Activated T-helper 9 cell treated with anti-CD3 and anti-CD28 coated beads, Interleukin-2, amount 50 U/mL, for 16 hours (primary cell): ENCODE data around the gene TNFRSF19.

Source experiments
- DNase-seq: peaks from one replicate; pipeline ENCODE4 v3.0.0-alpha.2; 2020; ENCODE audit warnings: low read depth

The TNFRSF19 gene

DNA sequence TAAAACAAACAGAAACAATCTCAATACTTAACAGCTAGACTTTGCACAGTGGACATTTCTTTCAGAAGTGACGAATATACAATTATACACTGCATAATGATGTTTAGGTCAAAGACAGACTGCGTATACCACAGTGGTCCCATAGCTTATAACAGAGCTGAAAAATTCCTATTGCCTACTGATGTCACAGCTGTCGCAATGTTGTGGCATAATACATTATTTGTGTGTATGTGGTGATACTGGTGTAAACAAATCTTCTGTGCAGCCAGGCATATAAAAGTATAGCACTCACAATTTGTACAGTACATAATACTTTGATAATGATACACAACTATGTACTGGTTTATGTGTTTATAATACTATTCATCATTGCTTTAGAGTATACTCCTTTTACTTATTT lies 116.7 kb downstream of the TNFRSF19 start:
- DNase-seq: no peak

DNA sequence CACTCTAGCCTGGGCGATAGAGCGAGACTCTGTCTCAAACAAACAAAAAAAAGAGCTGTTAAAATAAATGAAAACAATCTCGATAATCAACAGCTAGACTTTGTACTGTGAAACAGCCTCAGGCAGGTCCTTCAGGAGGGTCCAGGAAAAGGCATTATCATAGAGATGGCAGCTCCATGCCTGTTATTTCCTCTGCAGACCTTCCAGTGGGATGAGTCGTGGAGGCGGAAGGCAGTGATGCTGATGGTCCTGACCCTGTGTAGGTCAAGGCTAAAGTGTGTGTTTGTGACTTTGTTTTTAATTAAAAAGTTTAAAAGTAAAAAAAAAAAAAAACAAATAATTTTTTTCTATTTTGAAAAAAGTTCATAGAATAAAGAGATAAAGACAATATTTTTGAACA lies 117.4 kb downstream of the TNFRSF19 start:
- no peak for DNase-seq

DNA sequence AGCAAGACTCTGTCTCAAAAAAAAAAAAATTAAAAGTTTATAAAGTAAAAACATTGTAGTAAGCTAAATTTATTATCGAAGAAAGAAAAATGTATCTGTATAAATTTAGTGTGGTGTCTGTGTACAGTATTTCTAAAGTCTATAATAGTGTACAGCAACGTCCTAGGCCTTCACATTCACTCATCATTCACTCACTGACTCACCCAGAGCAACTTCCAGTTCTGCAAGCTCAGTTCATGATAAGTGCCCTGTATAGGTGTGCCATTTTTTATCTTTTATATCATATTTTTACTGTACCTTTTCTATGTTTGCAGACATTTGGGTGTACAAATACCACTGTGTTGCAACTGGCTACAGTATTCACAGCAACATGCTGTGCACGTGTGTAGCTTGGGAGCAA lies 118.1 kb downstream of the TNFRSF19 start:
- no peak for DNase-seq

DNA sequence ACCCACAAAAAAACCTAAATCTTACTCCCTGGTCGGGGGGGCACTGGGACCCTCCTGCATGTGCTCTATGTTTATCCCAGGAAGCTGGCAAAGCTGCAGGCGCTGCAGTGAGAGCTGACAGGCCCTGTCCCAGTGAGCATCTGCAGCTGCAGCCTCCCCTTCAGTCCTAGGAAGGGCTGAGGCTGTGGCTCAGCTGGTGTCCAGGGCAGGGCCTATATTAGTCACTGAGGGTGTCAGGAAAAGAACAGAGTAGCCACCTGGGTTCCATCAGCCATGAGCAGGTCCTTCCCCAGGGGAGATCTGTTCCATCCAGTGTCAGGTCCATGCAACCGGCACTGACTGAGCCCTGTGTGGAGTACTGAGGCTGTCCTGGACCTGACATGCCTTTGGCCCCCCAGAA lies 120.5 kb downstream of the TNFRSF19 start:
- DNase-seq: no peak

DNA sequence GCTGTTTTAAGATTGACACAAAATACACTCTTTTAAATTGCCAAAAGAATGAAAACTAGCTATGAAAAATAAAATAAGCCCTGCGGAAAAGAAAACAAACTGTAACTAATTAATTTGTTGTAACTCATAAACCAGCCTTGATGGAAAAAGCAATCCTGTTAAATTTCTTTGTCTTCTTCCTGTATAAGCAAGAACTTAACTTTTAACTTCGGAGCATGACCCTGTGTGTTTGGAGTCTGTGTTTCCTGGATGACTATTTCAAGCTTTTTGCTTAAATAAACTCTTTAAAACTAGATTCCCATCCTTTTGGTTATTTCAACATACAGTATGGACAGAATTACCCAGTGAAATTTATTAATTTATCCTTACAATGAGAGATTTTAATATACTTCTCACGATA lies 122.6 kb downstream of the TNFRSF19 start:
- no peak for DNase-seq

DNA sequence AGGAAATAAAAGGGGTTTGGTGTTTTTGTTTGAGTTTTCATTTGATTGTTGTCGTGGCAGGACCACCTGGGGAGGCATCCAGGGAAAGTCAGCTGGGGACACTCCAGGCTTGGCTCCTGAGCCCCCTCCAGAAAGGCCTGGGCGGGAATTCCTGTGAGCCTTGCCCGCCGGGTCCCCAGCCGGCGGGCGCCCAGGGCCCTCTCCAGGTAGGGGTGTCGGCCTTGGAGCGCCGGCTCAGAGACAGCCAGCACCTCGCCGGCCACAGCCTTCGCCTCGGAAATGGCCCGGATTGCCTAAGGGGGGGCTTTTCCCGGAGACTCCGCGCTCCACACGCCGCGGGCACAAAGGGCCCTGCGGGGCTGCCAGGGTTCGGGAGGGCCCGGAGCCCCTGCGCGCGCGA lies 125.0 kb downstream of the TNFRSF19 start:
- DNase-seq: no peak

DNA sequence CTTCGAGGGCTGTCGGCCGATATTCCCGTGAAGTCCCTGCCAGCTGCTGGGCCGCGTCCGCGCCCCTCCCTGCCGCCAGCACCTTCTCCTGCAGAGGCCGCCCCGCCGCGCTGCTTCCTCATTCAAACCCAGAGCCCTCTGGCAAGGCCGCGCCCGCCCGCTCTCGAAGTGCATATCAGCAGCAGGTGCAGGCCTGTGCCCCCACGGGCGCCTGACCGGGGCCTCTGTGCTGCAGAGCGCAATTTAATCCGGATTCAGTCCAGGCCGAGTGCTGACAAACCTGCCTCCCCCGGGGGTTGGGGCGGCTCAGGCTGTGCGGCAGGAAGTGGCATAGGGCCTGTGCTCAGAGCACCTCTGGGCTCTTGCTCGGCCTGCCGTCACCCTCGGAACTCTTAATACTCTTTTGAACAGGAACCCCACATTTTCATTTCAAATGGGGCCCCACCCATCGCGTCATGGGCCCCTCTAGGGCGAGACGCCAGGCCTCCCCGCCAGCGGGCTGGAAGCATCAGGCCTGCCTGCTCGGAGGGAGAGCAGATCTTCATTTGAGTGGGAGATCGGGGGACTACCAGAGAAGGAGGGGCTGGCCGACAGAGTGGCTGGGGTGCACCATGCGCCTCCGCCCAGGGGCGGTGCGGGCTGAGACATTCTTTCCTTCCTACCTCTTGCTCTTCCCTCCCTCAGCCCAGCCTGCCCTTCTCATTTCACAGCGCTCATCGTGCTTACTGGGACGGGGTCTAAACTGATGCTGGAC lies 125.7 kb downstream of the TNFRSF19 start:
- peak; percentile 32 for DNase-seq

DNA sequence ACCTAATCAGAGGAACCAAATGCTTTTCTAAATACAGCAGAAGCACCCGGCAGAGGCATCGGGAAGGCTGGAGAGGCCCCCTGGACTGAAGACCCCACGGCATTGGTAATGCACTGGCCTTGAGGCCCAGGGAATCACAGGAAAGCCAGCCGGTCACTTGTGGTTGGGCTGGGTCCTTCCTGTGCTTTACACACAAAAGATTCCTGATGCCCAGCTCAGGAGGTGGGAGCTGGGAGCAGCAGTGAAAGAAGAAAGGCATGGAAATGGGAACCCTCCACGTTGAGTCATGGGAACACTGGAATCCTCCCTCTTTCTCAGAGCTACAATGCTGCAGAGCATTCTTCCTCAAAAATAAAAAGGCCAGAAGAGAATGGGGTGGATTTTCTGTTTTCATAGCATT lies 126.4 kb downstream of the TNFRSF19 start:
- no peak for DNase-seq

DNA sequence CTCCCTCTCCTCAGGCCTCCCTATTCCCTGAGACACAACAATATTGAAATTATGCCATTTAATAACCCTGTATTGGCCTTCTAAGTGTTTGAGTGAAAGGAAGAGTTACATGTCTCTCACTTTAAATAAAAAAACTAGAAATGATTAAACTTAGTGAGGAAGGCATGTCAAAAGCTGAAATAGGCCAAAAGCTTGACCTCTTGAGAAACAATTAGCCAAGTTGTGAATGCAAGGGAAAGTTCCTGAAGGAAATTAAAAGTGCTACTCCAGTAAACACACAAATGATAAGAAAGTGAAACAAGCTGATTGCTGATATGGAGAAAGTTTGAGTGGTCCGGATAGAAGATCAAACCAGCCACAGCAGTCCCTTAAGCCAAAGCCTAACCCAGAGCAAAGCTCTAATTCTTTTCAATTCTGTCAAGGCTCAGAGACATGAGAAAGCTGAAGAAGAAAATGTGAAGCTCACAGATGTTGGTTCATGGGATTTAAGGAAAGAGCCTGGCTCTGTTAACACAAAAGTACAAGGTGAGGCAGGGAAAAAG lies 127.6 kb downstream of the TNFRSF19 start:
- DNase-seq: no peak

DNA sequence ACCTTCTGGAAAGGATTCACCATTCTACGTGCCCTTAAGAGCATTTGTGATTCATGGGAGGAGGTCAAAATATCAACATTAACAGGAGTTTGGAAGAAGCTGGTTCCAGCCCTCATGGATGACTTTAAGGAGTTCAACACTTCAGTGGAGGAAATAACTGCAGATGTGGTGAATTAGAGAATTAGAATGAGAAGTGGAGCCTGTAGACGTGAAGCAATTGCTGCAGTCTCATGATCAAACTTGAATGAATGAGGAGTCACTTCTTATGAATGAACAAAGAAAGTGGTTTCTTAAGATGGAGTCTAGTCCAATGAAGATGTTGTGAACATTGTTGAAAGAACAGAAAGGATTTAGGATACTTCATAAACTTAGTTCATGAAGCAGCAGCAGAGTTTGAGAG lies 129.1 kb downstream of the TNFRSF19 start:
- no peak for DNase-seq

DNA sequence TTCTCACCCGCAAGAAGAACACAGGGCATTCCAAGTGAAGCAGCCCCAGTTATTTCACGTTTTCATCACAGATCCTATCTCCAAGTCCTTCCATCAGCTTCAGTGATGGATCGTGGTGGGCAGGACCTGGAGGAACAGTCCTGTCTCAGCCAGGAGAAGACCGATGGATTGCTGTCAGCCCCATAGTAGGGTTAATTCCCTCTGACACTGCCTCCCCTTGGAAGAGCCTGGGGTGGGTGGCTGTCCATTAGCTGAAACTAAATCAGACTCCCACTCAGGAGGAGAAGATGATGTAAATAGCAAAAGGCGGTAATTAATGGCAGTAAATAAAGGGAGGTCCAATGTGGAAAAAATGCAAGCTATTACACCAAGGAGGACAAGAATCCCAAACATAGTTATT lies 131.0 kb downstream of the TNFRSF19 start:
- no peak for DNase-seq

DNA sequence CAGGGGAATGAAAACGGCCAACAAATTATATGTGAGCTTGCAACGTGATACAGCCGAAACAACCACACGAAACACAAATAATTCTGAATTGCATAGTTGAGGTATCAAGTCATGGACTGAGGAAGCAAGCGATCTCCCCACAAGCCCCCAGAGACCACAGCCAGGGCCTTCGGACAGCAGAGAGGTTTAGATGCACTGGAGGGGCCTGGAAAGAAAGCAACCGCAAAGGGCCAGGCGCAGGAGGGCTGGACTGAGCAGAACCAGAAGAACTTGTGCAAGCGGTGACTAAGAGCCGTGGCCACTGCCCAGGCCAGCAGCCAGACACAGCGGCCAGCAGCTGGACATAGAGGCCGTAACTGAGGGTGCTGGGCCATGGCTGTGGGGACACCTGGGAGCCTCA lies 131.4 kb downstream of the TNFRSF19 start:
- no peak for DNase-seq

DNA sequence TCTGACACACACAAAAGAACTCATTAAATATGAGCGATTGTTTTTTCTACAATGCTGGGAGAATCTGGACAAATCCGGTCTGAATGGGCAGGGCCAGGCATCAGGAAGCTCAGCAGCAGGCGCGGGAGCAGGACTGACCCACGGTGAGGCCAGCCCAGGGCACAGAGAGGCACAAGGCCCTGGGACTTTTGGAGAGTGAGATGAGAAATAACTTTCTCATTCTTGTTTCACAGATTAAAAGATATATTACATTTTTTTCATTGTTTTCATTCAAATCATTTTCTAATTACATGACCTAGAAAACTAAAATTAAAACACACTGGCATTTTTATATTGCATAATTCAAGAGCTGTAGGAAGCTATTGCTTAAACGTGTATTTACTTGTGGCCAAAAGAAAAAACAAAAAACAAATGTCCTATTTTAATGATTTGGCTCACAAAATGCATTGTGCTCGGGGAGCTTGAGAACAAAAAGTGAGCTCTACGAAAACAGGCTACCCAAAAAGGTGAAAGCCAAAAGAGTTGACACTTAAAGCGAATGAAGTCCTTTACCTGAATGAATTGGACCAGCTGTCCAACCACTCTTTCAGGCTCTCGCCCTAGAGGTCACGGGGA lies 133.1 kb downstream of the TNFRSF19 start:
- no peak for DNase-seq

DNA sequence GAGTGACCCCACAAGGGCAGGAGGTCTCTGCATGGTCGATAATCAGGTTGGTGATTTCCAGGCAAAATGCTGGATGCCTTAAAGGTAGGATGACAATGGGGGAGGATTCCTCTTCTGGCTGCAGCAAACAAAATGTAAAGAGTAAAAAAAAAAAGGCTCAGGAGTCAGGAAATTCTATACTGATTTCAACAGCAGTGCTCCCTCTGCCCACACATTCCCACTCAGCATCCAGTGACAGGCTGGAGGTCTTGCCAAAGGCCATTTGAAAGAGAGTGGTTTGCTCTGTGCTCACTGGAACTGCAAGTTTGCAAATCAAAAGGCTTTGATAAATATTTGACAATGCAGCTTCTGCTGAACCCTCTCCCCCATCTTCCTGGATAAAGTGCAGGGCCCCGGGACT lies 135.4 kb downstream of the TNFRSF19 start:
- no peak for DNase-seq

DNA sequence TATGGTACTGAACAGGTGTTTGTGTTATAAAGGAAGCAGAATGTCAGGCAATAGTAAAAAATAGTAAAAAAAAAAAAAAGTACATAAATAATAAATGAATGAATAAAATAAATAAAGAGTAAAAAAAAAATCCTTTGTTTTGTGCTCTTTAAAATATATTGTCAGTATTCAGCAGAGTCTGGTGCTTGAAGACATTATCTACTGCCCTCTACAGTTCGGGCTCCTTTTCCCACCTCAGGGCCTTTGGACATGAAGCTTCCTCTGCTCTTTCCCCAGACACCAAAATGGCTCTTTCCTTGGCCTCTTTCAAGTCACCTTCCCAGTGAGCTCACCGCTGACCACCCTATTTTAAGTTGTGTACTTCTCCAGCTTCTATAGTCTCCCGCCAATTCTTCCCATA lies 137.5 kb downstream of the TNFRSF19 start:
- no peak for DNase-seq

DNA sequence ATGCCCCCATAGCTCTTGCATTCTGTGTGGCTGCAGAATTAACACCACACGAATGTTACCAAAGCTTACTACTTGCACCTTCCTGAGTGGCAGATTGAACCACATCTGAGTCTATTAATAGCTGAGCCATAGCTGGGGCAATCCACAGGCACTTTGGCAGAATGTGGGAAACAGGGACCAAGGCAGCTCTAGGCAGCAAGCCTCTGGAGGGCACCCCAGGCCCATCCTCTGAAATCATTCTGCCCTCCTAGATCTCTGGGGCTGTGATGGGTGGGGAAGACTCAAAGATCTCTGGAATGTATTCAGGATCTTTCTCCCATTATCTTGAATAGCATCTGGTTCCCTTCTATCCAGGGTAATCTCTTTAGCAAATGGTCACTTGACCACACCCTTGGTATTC lies 139.3 kb downstream of the TNFRSF19 start:
- DNase-seq: no peak

DNA sequence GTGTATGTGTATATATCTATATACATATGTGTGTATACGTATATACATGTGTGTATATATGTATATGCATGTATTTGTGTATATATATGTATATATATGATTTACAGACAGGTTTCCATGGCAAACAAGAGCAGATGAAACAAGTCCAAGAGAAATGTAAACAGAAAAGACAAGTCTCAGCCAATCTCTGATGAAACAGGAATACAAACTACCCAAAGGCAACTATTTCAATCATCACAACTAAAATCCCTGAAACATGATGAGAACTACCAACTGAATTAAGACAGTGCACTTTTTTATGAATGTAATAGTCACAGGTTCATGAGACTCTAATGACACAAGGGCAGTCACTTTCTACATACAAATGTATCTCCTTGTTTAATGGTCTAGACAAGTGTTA lies 140.2 kb downstream of the TNFRSF19 start:
- DNase-seq: no peak

DNA sequence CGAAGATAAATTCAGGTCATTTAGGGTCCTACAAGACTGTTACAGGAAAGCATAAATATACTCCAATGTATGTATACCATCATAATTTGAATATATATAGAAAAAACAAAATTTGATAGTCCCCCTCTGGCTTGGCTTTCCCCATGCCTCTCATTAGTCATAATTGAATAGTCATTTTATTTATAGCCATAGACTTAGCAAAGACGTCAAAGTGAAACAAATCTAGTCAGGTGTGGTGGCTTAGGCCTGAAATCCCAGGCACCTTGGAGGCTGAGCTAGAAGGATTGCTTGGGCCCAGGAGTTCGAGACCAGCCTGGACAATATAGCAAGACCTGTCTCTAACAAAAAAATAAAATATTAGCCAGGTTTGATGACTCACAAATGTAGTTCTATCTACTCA lies 141.1 kb downstream of the TNFRSF19 start:
- no peak for DNase-seq

DNA sequence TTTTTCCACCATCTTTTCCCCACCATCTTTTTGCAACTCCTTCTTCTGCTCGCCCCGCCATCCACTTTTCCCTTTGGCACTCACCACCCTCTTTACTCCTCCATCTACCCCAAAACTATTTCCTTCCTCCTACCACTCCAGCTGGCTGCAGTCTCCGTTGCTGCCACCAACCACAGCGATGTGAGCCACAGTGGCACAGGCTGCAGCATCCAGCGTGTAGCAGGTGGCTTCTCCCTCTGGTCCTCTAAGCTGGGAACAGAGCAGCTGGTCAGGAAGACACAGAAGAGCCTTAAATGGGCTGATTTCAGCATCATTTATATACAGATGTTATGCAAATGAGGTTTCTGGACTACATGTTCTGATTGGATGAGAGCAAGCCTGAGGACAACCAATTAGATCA lies 144.5 kb downstream of the TNFRSF19 start:
- no peak for DNase-seq

DNA sequence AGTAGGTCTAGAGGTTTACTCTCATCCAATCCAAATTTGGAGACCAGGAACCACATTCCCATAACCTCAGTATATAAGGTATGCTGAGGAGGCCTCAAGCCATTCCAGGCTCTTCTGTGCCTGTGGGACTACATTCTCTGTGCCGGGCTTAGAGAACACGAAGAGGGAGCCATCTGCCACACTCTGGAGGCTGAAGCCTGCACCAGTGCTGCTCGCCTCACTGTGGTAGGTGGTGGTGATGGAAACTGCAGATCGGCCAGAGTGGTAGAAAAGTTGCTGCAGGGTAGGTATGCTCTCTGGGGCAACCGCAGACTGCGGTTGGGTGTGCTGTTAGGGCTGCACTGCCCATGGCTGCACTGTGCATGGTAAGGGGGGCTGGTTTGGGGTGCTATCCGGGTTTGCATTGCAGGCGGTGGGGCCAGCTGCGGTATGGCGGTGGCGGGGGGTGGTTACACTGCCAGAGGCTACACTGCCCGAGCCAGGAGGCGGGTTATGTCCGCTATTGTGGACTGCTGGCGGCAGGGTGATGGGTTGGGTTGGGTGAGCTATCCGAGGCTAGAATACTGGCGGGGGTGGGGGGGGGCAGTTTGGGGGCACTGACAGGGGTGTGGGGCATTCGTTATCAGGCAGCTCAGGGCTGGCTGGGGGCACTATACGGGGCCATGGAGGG lies 145.0 kb downstream of the TNFRSF19 start:
- no peak for DNase-seq

DNA sequence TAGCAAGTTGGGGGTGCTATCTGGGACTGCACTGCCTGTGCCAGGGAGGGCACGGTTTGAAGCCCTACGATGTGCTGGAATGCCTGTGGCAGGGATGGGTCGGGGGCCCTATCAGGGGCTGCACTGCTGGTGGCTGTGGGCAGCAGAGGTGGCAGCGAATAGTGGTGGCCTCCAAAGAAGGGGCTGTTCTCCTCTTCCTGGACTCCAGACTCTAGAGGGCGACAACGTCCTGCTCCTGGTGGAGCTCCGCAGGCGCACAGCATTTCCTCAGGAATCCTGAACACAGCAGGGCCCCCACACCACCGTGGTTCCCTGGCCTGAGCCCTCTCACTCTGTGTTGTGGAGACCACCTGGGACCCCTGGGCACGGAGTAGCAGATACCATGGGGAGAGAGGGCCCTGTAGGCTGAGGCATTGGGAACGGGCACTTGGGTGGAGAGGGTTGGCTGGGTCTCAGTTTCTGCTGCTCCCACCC lies 145.6 kb downstream of the TNFRSF19 start:
- DNase-seq: no peak

DNA sequence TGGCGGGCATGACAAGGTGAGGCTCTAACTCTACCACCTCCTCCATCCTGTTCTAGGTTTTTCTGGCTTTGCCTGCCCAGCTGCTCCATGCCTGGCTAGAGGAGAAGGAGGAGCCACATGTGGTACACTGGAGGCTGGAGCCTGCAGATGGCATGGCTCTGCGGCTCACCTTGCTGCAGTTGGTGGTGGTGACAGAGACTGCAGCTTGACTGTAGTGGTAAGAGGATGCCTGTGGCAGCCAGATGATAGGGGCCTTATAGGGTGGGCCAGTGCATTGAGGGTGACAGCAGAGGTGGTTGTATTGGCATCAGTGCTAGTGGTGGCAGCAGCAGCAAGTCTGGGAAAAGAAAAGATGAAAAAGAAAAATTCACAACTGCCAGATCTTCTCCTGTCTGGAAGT lies 146.2 kb downstream of the TNFRSF19 start:
- no peak for DNase-seq

DNA sequence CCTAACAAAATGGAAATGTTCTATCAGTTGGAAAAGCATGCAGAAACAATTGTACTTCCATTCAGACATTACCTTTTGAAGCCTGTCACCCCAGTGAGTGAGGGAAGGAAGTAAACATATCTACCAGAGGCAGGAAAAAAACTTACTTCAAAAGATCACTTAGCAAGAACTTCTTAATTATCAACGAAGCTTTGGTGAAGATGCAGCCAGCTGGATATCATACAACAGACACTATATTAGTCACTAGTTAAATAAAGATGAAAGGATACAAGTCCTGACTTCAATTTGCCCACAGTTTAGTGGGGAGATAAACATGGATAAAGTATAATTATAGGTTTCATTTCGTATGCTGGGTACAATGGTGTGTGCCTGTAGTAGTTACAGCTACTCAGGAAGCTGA lies 148.8 kb downstream of the TNFRSF19 start:
- DNase-seq: no peak
